Uterus (tissue), 4 donors: ENCODE measurements around the gene VPS26B. TPM values are rescaled to one million over a fixed set of nuclear protein-coding genes. Genes with fewer than 3 reads are reported as not detected.

Experiments used
- DNase-seq, 2 donors: peaks; one replicate each; pipeline ENCODE4 v3.0.0-alpha.2; 2019 to 2020
- H3K27ac ChIP-seq, 2 donors: fragments of 200-600 bp; sonication (generic); 1 replicate in 1 of 2; 2 replicates in 1 of 2; pipeline ENCODE4 v1.5.1; 2016 to 2018
- H3K27me3 ChIP-seq, 2 donors: fragments of 200-600 bp; sonication (generic); one replicate each; pipeline ENCODE4 v1.5.1; 2018 to 2019; ENCODE audit warnings: control low read depth in 1 of 2
- H3K36me3 ChIP-seq, 2 donors: fragments of 200-600 bp; sonication (generic); one replicate each; pipeline ENCODE4 v1.5.1; 2019; ENCODE audit warnings: control low read depth in 1 of 2
- H3K4me1 ChIP-seq, 2 donors: fragments of 200-600 bp; sonication (generic); one replicate each; pipeline ENCODE4 v1.5.1; 2018 to 2019; ENCODE audit warnings: control low read depth in 1 of 2
- H3K4me3 ChIP-seq, 2 donors: fragments of 200-600 bp; sonication (generic); 1 replicate in 1 of 2; 2 replicates in 1 of 2; pipeline ENCODE4 v1.5.1; 2018 to 2019; ENCODE audit warnings: mild to moderate bottlenecking in 1 of 2
- H3K9me3 ChIP-seq, 2 donors: fragments of 200-600 bp; sonication (generic); one replicate each; pipeline ENCODE4 v1.5.1; 2019; ENCODE audit warnings: control low read depth in 1 of 2
- POLR2A ChIP-seq, 2 donors: fragments of 450-650 bp; IDR thresholded peaks; one replicate each; pipeline ENCODE4 v1.6.1; 2016; ENCODE audit warnings: antibody characterized with exemption in 2 of 2, mild to moderate bottlenecking in 1 of 2, moderate library complexity in 1 of 2
- intact Hi-C: fragments of 100-400 bp; cut with DNase I; formaldehyde crosslinking; loops from one replicate; pipeline ENCODE4 v1.15.1; 2023; ENCODE audit warnings: low total_unique reads
- total RNA-seq, 4 donors: library from RNA; depleted of rRNA in 3 of 4; stranded (reverse); fragments of >200 nt in 3 of 4; gene quantifications; one replicate each; pipeline versions ENCODE4 v1.1.0 to v1.2.4, GENCODE V29; 2014 to 2023
- TF ChIP-seq, protein P1 (sequence below), 4 experiments: fragments of 200-600 bp in 2 of 4; fragments of 450-650 bp in 2 of 4; sonication (generic) in 2 of 4; IDR thresholded peaks; one replicate each; pipeline ENCODE4 v1.5.1; 2016 to 2019; ENCODE audit warnings: antibody characterized with exemption in 4 of 4, mild to moderate bottlenecking in 2 of 4, moderate library complexity in 1 of 4
- donor health status: DM: yes; HTN: yes; CAD: no.

The VPS26B gene
- total RNA-seq, 4 donors from 2014 or later: 10.6 to 46.5 (median 39.8) TPM

DNA sequence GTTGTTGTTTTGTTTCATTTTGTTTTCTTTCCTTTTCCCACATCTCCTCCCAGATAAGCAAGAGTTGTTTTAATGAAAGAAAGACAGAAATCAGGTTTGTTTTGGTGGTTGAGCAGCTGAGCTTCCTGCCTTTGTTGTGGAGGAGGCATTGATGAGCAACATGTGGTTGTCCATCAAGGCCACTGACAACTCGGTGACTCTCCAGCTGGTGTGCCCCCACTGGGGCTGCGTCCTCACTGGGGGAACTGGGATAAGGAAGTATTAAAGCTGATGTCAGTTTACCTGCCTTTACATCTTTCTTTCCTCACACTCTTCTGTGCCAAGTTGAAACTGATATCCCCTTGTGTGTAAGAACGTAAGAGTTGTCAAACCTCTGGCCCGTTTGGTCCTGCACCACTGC lies 5.9 kb downstream of the VPS26B start:
- H3K27me3 ChIP-seq: no peaks in the 10 kb centered on the region
- H3K9me3 ChIP-seq: no peaks in the 10 kb centered on the region
- no peak for TF ChIP-seq POLR2A (IDR thresholded peaks at IDR 0.05)
- no peak overlapping the region for H3K4me3 ChIP-seq
- peaks cover 0 to 9% of the 10 kb centered on the region in 2 donors for H3K4me1 ChIP-seq
- no peak for DNase-seq
- H3K27ac ChIP-seq: no peak overlapping the region
- intact Hi-C loops: no loop called here
- H3K36me3 ChIP-seq: no peaks in the 10 kb centered on the region

DNA sequence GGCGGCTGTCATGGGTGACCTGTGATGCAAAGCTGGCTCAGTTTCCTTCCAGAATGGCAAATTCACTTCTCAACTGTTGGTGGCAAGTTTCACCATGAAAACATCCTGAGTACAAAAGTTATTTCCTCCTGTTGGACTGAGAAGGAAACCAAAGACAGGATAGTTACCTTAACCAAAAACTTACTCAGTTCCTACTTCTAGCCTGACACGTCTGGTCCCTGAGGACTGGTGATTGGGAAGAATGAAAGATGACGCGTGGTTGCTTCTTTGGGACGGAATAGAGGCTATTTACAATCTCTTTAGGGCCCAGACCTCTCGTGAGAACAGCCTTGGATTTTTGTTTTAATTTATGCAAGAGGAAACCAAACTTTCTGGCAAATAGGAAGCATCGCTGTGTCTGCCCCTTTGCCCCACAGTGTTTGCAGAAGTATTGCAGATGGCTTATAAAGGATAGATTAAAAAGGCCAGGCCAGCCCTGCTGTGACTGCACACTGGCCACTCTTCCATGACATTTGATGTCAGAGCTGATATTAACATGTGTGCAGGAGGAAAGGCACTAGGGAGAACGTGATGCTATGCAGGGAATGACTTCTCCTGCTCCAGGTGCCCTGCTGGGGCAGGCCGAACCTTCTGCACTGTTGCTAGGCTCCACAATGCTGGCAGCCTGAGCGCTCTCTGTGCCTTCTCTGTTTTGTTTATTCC lies 7.6 kb downstream of the VPS26B start:
- no peak for DNase-seq
- TF ChIP-seq POLR2A (IDR thresholded peaks at IDR 0.05): no peak
- TF ChIP-seq, protein P1, sequence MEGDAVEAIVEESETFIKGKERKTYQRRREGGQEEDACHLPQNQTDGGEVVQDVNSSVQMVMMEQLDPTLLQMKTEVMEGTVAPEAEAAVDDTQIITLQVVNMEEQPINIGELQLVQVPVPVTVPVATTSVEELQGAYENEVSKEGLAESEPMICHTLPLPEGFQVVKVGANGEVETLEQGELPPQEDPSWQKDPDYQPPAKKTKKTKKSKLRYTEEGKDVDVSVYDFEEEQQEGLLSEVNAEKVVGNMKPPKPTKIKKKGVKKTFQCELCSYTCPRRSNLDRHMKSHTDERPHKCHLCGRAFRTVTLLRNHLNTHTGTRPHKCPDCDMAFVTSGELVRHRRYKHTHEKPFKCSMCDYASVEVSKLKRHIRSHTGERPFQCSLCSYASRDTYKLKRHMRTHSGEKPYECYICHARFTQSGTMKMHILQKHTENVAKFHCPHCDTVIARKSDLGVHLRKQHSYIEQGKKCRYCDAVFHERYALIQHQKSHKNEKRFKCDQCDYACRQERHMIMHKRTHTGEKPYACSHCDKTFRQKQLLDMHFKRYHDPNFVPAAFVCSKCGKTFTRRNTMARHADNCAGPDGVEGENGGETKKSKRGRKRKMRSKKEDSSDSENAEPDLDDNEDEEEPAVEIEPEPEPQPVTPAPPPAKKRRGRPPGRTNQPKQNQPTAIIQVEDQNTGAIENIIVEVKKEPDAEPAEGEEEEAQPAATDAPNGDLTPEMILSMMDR (IDR thresholded peaks at IDR 0.05): no peak
- no peak overlapping the region for H3K27ac ChIP-seq
- intact Hi-C loops: no loop called here
- no peaks in the 10 kb centered on the region for H3K4me1 ChIP-seq
- no peaks in the 10 kb centered on the region for H3K27me3 ChIP-seq
- no peaks in the 10 kb centered on the region for H3K9me3 ChIP-seq
- H3K4me3 ChIP-seq: no peak overlapping the region
- H3K36me3 ChIP-seq: no peaks in the 10 kb centered on the region

DNA sequence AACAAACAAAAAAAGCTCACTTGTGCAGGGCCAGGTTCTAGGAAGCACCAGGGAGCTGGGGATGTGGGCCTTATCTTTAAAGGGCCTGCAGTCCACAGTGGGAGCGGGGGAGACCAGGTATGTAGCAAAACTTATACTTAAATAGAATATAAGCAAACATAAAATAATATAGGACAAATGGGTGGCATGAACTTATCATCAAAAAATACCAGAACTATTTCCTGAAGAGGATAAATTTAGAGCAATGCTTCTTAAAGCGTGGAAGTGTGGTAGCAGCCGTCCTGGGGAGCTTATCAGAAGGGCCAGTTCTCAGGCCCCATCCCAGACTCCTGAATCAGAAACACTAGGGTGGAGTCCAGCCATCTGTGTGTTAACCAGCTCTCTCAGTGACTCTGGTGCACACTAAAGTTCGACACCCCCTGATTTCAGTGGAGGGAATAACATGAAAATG lies 9.3 kb downstream of the VPS26B start:
- no peak for DNase-seq
- Histone ChIP-seq H3K4me1 (no peaks in the 10 kb centered on the region), H3K36me3 (no peaks in the 10 kb centered on the region), H3K27ac (no peak overlapping the region), H3K27me3 (no peaks in the 10 kb centered on the region), H3K9me3 (no peaks in the 10 kb centered on the region), H3K4me3 (no peak overlapping the region)
- intact Hi-C loops: no loop called here
- TF ChIP-seq POLR2A (IDR thresholded peaks at IDR 0.05): no peak
- TF ChIP-seq, protein P1 (IDR thresholded peaks at IDR 0.05): no peak

DNA sequence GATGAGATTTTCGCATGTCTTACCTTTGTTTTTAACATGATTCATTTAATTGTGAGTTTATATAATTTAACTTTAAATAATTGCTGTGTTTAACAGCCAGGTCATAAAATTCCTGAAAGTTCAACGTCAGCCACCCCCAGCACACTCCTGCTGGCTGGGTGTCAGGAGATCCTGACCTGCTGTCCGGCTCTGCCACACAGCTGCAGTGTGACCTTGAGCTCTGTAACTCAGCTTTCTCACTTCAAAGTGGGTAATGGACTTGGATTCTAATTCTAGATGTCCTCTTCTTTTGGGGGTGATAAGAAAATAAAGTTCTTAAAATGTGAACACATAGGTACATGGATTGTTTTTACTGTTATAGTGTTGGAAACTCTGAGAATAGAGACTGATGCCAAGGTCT lies 10.9 kb downstream of the VPS26B start:
- Histone ChIP-seq H3K27me3 (no peaks in the 10 kb centered on the region), H3K27ac (no peak overlapping the region), H3K36me3 (no peaks in the 10 kb centered on the region), H3K4me1 (no peaks in the 10 kb centered on the region), H3K4me3 (no peak overlapping the region), H3K9me3 (no peaks in the 10 kb centered on the region)
- intact Hi-C loops: no loop called here
- DNase-seq: no peak
- no peak for TF ChIP-seq POLR2A (IDR thresholded peaks at IDR 0.05)
- TF ChIP-seq, protein P1 (IDR thresholded peaks at IDR 0.05): no peak

DNA sequence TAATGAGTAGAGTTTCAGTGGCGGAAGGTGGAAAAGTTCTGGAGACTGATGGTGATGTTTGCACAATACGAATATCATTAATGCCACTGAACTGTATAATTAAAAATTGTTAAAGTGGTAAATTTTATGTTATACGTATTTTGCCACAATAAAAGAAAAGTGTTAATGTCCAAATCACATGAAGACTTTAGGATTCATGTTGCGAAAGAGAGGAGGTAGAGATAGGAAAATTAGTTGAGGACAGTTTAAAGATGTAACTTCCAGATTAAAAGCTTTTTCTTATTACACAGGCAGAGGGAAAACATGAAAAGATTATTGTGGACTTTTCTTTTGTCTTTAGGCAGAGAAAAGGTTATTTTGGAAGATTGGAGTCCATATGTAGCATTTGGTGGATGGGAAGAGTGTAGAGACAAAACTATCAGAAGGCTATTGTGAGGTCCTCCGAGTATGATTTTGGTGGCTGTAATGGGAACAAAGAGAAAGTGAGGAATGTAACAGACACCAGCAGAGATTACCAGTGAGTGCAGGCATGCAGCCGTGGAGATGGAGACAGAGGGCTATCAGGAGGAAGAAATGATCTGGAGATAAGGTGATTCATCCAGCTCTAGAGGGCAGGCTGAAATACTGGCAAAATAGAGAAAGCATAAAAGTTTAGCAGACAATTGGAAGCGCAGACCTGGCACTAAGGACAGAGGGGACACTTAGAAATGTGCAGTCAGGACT lies 12.5 kb downstream of the VPS26B start:
- intact Hi-C loops: no loop called here
- no peaks in the 10 kb centered on the region for H3K36me3 ChIP-seq
- no peak overlapping the region for H3K4me3 ChIP-seq

More for the DNA sequence above, 12.5 kb downstream of the VPS26B start:
- Histone ChIP-seq H3K27ac (no peak overlapping the region), H3K4me1 (no peaks in the 10 kb centered on the region), H3K9me3 (no peaks in the 10 kb centered on the region), H3K27me3 (no peaks in the 10 kb centered on the region)
- DNase-seq: no peak
- no peak for TF ChIP-seq POLR2A (IDR thresholded peaks at IDR 0.05)
- TF ChIP-seq, protein P1 (IDR thresholded peaks at IDR 0.05): no peak
